Measurements from ENCODE around the gene MBL2.

The MBL2 gene

DNA sequence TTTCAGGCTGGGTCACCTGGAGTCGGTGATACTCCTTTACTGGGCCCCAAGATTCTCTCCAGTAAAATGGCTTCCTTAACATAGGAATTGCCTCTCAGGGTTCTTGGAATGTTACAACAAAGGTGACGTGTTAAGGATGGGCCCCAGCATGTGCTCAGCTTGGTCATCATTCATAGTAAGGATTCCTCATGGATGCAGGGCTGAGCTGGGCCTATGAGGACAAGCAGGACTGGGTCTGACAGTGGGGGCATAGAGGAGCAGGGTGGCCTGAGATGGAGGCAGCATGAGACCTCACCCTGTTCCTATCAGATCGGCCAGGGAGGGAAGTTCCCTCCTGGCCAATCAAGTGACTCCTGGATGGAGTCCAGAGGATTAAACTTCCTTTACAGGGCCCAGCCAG is 12.8 kb upstream of the MBL2 start:
- no peaks in the 10 kb centered on the region for H3K4me1 ChIP-seq (ENCODE audit: control insufficient read depth in 2 of 2, insufficient read depth in 2 of 2, low read length in 2 of 2)
- no peak overlapping the region for H3K9ac ChIP-seq (ENCODE audit: low read depth in 1 of 2, low read length in 2 of 2)
- H3K27ac ChIP-seq (ENCODE audit: low read depth in 2 of 2, low read length in 2 of 2): no peak overlapping the region

DNA sequence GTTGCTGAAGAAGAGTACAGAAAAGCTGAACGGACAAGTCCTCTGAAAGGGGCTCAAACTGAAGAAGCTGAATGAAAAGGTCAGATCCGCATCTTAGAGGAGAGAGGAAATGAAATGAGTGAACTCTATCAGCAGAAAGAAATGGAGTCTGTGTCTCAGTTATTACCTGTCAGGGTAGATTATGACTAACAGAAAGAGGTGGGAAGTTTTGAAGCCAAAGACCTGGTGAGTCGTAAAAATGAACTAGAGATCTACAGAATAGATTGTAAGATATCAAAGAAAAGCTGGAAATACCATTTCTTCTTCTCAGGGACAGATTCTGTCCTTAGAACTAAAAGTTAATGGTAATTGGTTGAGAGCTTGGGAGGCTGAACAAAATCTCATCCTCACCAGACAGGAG is 11.1 kb upstream of the MBL2 start:
- H3K27me3 ChIP-seq (ENCODE audit: control insufficient read depth in 2 of 2, insufficient read depth in 2 of 2, low read length in 2 of 2): no peaks in the 10 kb centered on the region
- H3K27ac ChIP-seq (ENCODE audit: low read depth in 2 of 2, low read length in 2 of 2): no peak overlapping the region
- H3K9me3 ChIP-seq (ENCODE audit: control insufficient read depth in 2 of 2, low read length in 2 of 2): no peaks in the 10 kb centered on the region
- no peak overlapping the region for H3K9ac ChIP-seq (ENCODE audit: low read depth in 1 of 2, low read length in 2 of 2)
- no peak overlapping the region for H3K4me3 ChIP-seq (ENCODE audit: low read length in 2 of 2)
- no peaks in the 10 kb centered on the region for H3K4me1 ChIP-seq (ENCODE audit: control insufficient read depth in 2 of 2, insufficient read depth in 2 of 2, low read length in 2 of 2)
- H3K36me3 ChIP-seq (ENCODE audit: control insufficient read depth in 2 of 2, insufficient read depth in 2 of 2, low read length in 2 of 2): no peaks in the 10 kb centered on the region

More for the DNA sequence above, 12.8 kb upstream of the MBL2 start:
- H3K27me3 ChIP-seq (ENCODE audit: control insufficient read depth in 2 of 2, insufficient read depth in 2 of 2, low read length in 2 of 2): no peaks in the 10 kb centered on the region
- H3K9me3 ChIP-seq (ENCODE audit: control insufficient read depth in 2 of 2, low read length in 2 of 2): no peaks in the 10 kb centered on the region
- no peaks in the 10 kb centered on the region for H3K36me3 ChIP-seq (ENCODE audit: control insufficient read depth in 2 of 2, insufficient read depth in 2 of 2, low read length in 2 of 2)
- H3K4me3 ChIP-seq (ENCODE audit: low read length in 2 of 2): no peak overlapping the region

DNA sequence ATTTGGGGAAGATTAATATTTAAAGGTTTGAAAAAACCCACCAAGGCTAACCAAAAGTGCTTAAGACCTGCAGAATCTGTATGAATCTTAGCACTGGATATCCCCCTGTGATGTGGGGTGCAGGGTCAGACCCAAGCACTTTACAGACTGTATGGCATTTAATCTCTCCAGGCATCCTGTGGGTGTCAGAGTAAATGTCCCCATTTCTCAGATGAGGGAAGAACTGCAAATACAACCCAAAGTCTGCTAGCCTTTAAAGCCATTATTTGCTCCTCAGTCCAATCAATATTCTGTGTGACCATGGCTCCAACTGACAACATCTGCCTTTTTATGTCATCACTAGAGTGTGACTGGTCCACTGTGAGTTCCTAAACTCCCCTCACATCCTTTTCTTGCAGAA is 10.0 kb upstream of the MBL2 start:
- Histone ChIP-seq H3K9me3 (ENCODE audit: control insufficient read depth in 2 of 2, low read length in 2 of 2) (no peaks in the 10 kb centered on the region), H3K4me1 (ENCODE audit: control insufficient read depth in 2 of 2, insufficient read depth in 2 of 2, low read length in 2 of 2) (no peaks in the 10 kb centered on the region), H3K27ac (ENCODE audit: low read depth in 2 of 2, low read length in 2 of 2) (no peak overlapping the region), H3K9ac (ENCODE audit: low read depth in 1 of 2, low read length in 2 of 2) (no peak overlapping the region), H3K4me3 (ENCODE audit: low read length in 2 of 2) (no peak overlapping the region), H3K27me3 (ENCODE audit: control insufficient read depth in 2 of 2, insufficient read depth in 2 of 2, low read length in 2 of 2) (no peaks in the 10 kb centered on the region), H3K36me3 (ENCODE audit: control insufficient read depth in 2 of 2, insufficient read depth in 2 of 2, low read length in 2 of 2) (no peaks in the 10 kb centered on the region)

DNA sequence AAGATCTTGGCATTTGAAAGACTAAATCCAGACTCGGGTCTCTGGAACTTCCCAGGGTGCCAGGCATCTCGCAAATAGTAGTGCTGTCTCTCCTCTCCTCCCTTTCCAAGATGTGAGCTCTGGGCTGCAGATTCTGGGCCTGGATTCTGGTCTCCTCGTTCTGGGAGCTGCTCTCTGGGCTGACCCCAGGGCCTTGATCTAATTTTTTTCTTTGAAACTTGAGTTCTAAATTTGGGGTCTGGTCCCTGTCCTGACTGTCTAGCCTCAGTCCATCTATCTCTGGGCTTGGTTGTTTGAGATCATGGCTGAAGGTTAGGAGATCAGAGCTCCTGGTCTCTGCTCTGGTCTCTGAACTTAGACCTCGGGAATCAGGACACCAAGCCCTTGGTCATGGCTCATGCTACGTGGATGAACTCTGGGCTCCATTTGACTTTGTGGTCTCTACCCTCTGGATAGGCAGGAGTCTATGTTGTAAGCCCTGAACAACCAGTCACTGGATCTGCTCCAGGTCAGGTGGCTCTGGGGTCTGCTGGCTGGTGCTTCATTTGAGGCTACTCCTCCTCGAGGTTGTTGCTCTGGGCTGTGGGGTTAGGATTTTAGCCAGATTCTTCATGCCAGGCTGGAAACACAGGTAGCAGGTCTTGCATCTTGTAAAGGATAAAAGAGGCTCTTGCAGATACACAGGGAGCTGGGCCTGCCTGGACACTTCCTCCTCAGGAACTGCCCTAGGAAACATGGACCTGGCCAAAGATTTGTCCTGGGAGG is 8.0 kb upstream of the MBL2 start:
- H3K4me3 ChIP-seq (ENCODE audit: low read length in 2 of 2): no peak overlapping the region
- H3K27ac ChIP-seq (ENCODE audit: low read depth in 2 of 2, low read length in 2 of 2): no peak overlapping the region
- H3K27me3 ChIP-seq (ENCODE audit: control insufficient read depth in 2 of 2, insufficient read depth in 2 of 2, low read length in 2 of 2): no peaks in the 10 kb centered on the region
- H3K9ac ChIP-seq (ENCODE audit: low read depth in 1 of 2, low read length in 2 of 2): no peak overlapping the region
- no peaks in the 10 kb centered on the region for H3K4me1 ChIP-seq (ENCODE audit: control insufficient read depth in 2 of 2, insufficient read depth in 2 of 2, low read length in 2 of 2)
- no peaks in the 10 kb centered on the region for H3K36me3 ChIP-seq (ENCODE audit: control insufficient read depth in 2 of 2, insufficient read depth in 2 of 2, low read length in 2 of 2)
- no peaks in the 10 kb centered on the region for H3K9me3 ChIP-seq (ENCODE audit: control insufficient read depth in 2 of 2, low read length in 2 of 2)

DNA sequence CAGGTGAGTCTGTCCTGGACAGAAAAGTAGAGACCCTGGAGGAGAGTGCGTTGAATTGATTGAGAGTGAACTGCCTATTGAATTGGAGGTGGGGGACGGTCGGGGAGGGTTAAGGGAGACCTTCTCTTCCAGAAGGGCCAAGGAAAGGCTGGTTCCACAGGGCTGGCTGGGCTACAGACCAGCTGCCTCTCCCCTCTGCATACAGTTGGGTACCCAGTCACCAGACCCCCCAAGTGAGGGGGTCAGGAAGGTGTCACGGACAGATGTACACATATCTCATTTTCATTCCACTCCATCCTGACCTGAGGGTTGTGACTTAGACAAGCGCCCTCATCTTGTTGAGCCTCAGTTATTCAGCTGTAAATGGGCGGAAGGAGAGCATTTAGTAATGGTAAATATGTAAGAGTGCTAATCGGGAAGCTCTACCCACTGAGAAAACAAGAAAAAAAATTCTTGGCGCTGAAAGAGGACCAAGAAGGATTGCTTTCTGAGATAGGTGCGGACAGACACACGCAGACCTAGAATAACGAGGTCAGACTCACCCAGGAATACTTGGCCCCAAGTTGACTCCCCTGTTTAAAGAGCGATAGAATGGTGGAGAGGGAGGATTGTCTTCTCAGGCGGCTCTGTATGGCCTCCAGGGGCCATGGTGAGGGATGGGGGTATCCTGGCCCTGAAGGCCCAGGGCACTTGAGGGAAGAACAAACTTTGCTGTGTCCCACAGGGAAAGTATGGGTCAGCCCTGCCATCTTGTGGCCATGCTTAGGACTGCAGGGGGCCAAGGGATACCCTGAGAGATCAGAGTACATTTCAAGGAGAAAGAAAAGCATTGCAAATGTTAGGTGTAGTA is 7.2 kb upstream of the MBL2 start:
- no peak overlapping the region for H3K9ac ChIP-seq (ENCODE audit: low read depth in 1 of 2, low read length in 2 of 2)
- no peaks in the 10 kb centered on the region for H3K4me1 ChIP-seq (ENCODE audit: control insufficient read depth in 2 of 2, insufficient read depth in 2 of 2, low read length in 2 of 2)
- H3K27ac ChIP-seq (ENCODE audit: low read depth in 2 of 2, low read length in 2 of 2): no peak overlapping the region
- no peaks in the 10 kb centered on the region for H3K36me3 ChIP-seq (ENCODE audit: control insufficient read depth in 2 of 2, insufficient read depth in 2 of 2, low read length in 2 of 2)
- H3K4me3 ChIP-seq (ENCODE audit: low read length in 2 of 2): no peak overlapping the region
- no peaks in the 10 kb centered on the region for H3K9me3 ChIP-seq (ENCODE audit: control insufficient read depth in 2 of 2, low read length in 2 of 2)
- H3K27me3 ChIP-seq (ENCODE audit: control insufficient read depth in 2 of 2, insufficient read depth in 2 of 2, low read length in 2 of 2): no peaks in the 10 kb centered on the region

DNA sequence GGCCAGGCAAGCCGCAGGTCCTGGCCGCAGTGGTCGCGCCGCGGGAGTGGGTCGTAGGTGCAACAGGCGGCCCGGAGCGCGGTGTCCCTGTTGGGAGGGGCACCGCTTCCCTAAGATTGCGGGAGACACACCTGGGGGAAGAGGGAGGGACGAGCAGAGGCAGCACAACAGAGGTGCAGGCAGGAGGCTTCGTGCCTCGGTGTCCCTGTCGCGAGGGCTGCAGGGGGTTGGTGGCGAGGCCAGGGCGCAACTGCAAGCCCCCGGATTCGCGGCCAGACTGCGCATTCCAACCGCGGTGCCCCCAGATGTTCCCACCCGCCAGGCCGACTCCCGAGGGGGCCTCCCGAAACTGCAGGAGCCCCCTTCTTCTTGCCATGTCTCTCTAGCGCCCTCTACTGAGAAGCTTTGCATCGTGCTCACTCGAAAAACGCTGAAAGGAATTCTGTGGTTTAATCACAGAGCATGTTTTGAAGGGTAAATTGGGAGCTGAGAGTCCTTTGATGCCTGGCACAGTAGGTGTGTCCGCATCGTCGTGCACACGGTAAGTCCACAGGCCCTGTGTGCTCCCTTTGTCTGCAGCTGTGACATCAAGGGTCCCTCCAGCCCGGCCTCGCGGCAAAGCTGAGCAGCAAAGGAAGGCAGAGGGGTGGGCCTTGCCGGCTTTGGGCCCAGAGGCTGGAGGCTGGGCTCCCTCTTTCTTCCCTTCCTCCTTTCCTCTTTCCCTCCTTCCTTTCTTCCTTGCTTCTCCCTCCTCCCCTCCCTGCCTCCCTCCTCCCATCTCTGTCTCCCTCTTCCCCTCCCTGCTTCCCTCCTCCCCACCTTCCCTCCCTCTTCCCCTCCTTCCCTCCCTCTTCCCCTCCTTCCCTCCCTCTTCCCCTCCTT is 6.2 kb upstream of the MBL2 start:
- H3K9ac ChIP-seq (ENCODE audit: low read depth in 1 of 2, low read length in 2 of 2): no peak overlapping the region
- no peaks in the 10 kb centered on the region for H3K36me3 ChIP-seq (ENCODE audit: control insufficient read depth in 2 of 2, insufficient read depth in 2 of 2, low read length in 2 of 2)
- no peak overlapping the region for H3K27ac ChIP-seq (ENCODE audit: low read depth in 2 of 2, low read length in 2 of 2)
- no peaks in the 10 kb centered on the region for H3K27me3 ChIP-seq (ENCODE audit: control insufficient read depth in 2 of 2, insufficient read depth in 2 of 2, low read length in 2 of 2)
- H3K4me1 ChIP-seq (ENCODE audit: control insufficient read depth in 2 of 2, insufficient read depth in 2 of 2, low read length in 2 of 2): no peaks in the 10 kb centered on the region
- H3K4me3 ChIP-seq (ENCODE audit: low read length in 2 of 2): no peak overlapping the region
- H3K9me3 ChIP-seq (ENCODE audit: control insufficient read depth in 2 of 2, low read length in 2 of 2): no peaks in the 10 kb centered on the region

DNA sequence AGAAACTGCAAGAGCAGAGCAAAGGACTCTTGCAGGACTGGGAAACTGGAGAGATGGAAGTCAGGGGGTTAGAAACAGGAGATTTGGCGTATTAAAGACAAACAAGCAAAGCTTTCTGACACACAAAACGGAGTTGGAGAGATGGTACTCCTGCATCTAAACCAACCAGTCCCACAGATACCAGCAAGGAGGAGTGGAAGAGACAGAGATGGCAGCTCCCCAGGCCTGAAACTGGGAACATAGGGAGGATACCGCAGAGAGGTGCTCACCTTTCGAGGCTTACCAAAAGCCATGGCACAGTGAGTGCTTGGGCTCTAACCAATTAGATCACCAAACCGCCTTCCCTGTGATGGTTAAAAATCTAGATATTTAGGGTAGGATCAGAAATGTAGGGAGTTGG is 4.8 kb upstream of the MBL2 start:
- H3K27me3 ChIP-seq (ENCODE audit: control insufficient read depth in 2 of 2, insufficient read depth in 2 of 2, low read length in 2 of 2): no peaks in the 10 kb centered on the region
- H3K4me3 ChIP-seq (ENCODE audit: low read length in 2 of 2): no peak overlapping the region
- H3K4me1 ChIP-seq (ENCODE audit: control insufficient read depth in 2 of 2, insufficient read depth in 2 of 2, low read length in 2 of 2): no peaks in the 10 kb centered on the region
- no peaks in the 10 kb centered on the region for H3K9me3 ChIP-seq (ENCODE audit: control insufficient read depth in 2 of 2, low read length in 2 of 2)
- no peak overlapping the region for H3K9ac ChIP-seq (ENCODE audit: low read depth in 1 of 2, low read length in 2 of 2)
- no peaks in the 10 kb centered on the region for H3K36me3 ChIP-seq (ENCODE audit: control insufficient read depth in 2 of 2, insufficient read depth in 2 of 2, low read length in 2 of 2)
- H3K27ac ChIP-seq (ENCODE audit: low read depth in 2 of 2, low read length in 2 of 2): no peak overlapping the region

DNA sequence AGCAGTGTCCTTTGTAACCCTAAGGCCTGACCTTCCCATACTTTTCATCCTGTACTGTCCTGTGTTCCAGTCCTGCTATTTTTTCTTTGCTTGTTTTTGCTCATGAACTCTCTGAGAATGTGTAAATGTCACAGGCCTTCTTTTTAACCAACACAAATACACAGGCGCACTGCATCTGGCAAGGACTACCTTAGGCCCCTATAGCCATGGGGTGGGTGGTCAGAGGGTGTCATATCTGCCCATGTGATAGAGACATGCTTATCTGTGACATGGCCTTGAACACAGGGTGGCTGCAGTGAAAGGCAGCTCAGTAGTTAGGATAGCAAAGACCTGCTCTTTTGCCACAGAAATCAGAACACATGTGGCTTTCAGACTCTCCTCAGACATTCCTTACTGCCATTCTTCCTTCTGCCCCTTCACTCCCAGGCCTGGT is 3.9 kb upstream of the MBL2 start:
- no peak overlapping the region for H3K4me3 ChIP-seq (ENCODE audit: low read length in 2 of 2)
- H3K4me1 ChIP-seq (ENCODE audit: control insufficient read depth in 2 of 2, insufficient read depth in 2 of 2, low read length in 2 of 2): no peaks in the 10 kb centered on the region
- H3K9ac ChIP-seq (ENCODE audit: low read depth in 1 of 2, low read length in 2 of 2): no peak overlapping the region
- no peak overlapping the region for H3K27ac ChIP-seq (ENCODE audit: low read depth in 2 of 2, low read length in 2 of 2)
- H3K36me3 ChIP-seq (ENCODE audit: control insufficient read depth in 2 of 2, insufficient read depth in 2 of 2, low read length in 2 of 2): no peaks in the 10 kb centered on the region
- H3K9me3 ChIP-seq (ENCODE audit: control insufficient read depth in 2 of 2, low read length in 2 of 2): no peaks in the 10 kb centered on the region
- no peaks in the 10 kb centered on the region for H3K27me3 ChIP-seq (ENCODE audit: control insufficient read depth in 2 of 2, insufficient read depth in 2 of 2, low read length in 2 of 2)

DNA sequence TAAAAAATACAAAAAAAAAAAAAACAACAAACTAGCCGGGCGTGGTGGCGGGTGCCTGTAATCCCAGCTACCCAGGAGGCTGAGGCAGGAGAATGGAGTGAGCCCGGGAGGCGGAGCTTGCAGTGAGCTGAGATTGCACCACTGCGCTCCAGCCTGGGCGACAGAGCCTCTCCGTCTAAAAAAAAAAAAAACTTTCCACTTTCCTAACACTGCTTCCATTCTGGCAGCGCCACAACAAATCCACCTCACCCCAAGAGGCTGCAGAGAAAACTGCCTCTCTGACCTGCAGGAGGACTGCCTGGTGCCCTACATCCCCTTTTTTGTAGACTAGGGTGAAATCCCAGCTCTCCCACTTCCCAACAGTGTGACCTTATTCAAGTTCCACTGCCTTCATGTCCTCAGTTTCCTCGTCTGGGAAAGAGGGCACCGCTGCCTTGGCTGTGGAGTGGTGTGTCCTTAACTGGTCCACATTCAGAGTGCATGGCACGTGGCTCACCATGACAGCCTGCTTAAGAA is 2.6 kb upstream of the MBL2 start:
- Histone ChIP-seq H3K9me3 (ENCODE audit: control insufficient read depth in 2 of 2, low read length in 2 of 2) (no peaks in the 10 kb centered on the region), H3K27me3 (ENCODE audit: control insufficient read depth in 2 of 2, insufficient read depth in 2 of 2, low read length in 2 of 2) (no peaks in the 10 kb centered on the region), H3K27ac (ENCODE audit: low read depth in 2 of 2, low read length in 2 of 2) (no peak overlapping the region), H3K4me1 (ENCODE audit: control insufficient read depth in 2 of 2, insufficient read depth in 2 of 2, low read length in 2 of 2) (no peaks in the 10 kb centered on the region), H3K36me3 (ENCODE audit: control insufficient read depth in 2 of 2, insufficient read depth in 2 of 2, low read length in 2 of 2) (no peaks in the 10 kb centered on the region), H3K4me3 (ENCODE audit: low read length in 2 of 2) (no peak overlapping the region), H3K9ac (ENCODE audit: low read depth in 1 of 2, low read length in 2 of 2) (no peak overlapping the region)

Data from mucosa of rectum (tissue), 2 donors.